Right lobe of liver (tissue), 6 donors: ENCODE measurements around the gene MRGPRG. TPM values are rescaled to one million over a fixed set of nuclear protein-coding genes. Genes with fewer than 3 reads are reported as not detected.
A peak's percentile ranks its signal among the peaks of the same experiment; 100 is the strongest.

Source experiments
- ATAC-seq, 4 donors: fragments of 200-7000 bp; cut with Tn5 transposase; one replicate each; pipeline ENCODE4 v1.9.1; 2020; ENCODE audit warnings: mild to moderate bottlenecking in 4 of 4, moderate library complexity in 4 of 4
- DNase-seq, 3 donors: peaks; one replicate each; pipeline ENCODE4 v3.0.0-alpha.2; 2020
- H3K27ac ChIP-seq, 3 donors: fragments of 200-600 bp; one replicate each; pipeline ENCODE4 v1.8.0; 2022
- H3K27me3 ChIP-seq, 2 donors: fragments of 200-600 bp; one replicate each; pipeline ENCODE4 v1.8.0; 2022
- H3K36me3 ChIP-seq, 4 donors: fragments of 200-600 bp; sonication (generic) in 1 of 4; one replicate each; pipeline versions ENCODE4 v1.5.1 to v1.8.0; 2017 to 2022; ENCODE audit warnings: control low read depth in 1 of 4
- H3K4me1 ChIP-seq, 4 donors: fragments of 200-600 bp; sonication (generic) in 1 of 4; one replicate each; pipeline versions ENCODE4 v1.5.1 to v1.8.0; 2017 to 2022; ENCODE audit warnings: control low read depth in 1 of 4
- H3K4me3 ChIP-seq, 3 donors: fragments of 200-600 bp; one replicate each; pipeline ENCODE4 v1.8.0; 2022
- H3K9me3 ChIP-seq, 4 donors: fragments of 200-600 bp; sonication (generic) in 1 of 4; one replicate each; pipeline versions ENCODE4 v1.5.1 to v1.8.0; 2017 to 2022; ENCODE audit warnings: control low read depth in 1 of 4
- CTCF ChIP-seq, 4 donors: fragments of 200-600 bp in 3 of 4; fragments of 450-650 bp in 1 of 4; IDR thresholded peaks; one replicate each; pipeline versions ENCODE4 v1.5.1 to v1.8.0; 2016 to 2022; ENCODE audit warnings: antibody characterized with exemption in 4 of 4, mild to moderate bottlenecking in 2 of 4
- POLR2A ChIP-seq: fragments of 450-650 bp; IDR thresholded peaks from one replicate; pipeline ENCODE4 v1.6.1; 2017; ENCODE audit warnings: antibody characterized with exemption, mild to moderate bottlenecking
- WGBS: methylation state at CpG from one replicate; pipeline ENCODE4 v1.1.6; 2018; ENCODE audit warnings: low coverage, low lambda C conversion rate; ENCODE audit not compliant: insufficient coverage; ENCODE audit errors: missing lambda C conversion rate; 5-methylcytosine and 5-hydroxymethylcytosine counted together
- intact Hi-C, 2 donors: fragments of 100-400 bp; cut with DNase I; formaldehyde crosslinking; loops; one replicate each; pipeline versions ENCODE4 v1.11.2 to v1.14.1; 2022
- total RNA-seq, 6 experiments: library from RNA; depleted of rRNA in 2 of 6; stranded (reverse); fragments of >200 nt in 2 of 6; fragmentation: NEBNext Ultra II Directional in 3 of 6; extraction: Animal tissue kit (Norgen Biotek cat#: 25700) in 3 of 6; gene quantifications; one replicate each; pipeline versions ENCODE4 v1.1.0 to v1.2.4, GENCODE V29; 2016 to 2023
- donor health status: DM: no; HTN: yes; CAD: no.
- donor health status: DM: no; HTN: no; CAD: no.
- donor health status: DM: no; HTN: no; CAD: no.
- donor health status: DM: no; HTN: yes; CAD: no.
- donor health status: DM: no; HTN: yes; CAD: no.

The MRGPRG gene
- total RNA-seq, 6 experiments from 2014 or later = not detected

- H3K9me3 ChIP-seq = no peaks in the 10 kb centered on the region
- WGBS = 54% methylated on average over 9 of the region's 14 CpGs
- H3K27me3 ChIP-seq = no peaks in the 10 kb centered on the region
- DNase-seq = peak in 1 of 3 donors; percentile 23
- no peaks in the 10 kb centered on the region for H3K4me1 ChIP-seq
- H3K27ac ChIP-seq = no peak overlapping the region
- no peaks in the 10 kb centered on the region for H3K36me3 ChIP-seq
- no peak for TF ChIP-seq CTCF (IDR thresholded peaks at IDR 0.05)
- TF ChIP-seq POLR2A = no peak
- ATAC-seq = no peak
- H3K4me3 ChIP-seq = no peak overlapping the region
- intact Hi-C loops = loop anchor here in 1 of 2 donors (10.0 kb wide), 1 partner anchor 185 kb away; no protein-coding TSS in a partner anchor
Observed at GRCh38 chr11:3219281-3219892, 774 bp upstream of the MRGPRG start.

- Histone ChIP-seq H3K36me3 (no peaks in the 10 kb centered on the region), H3K4me1 (no peaks in the 10 kb centered on the region), H3K27me3 (no peaks in the 10 kb centered on the region), H3K27ac (no peak overlapping the region), H3K9me3 (no peaks in the 10 kb centered on the region), H3K4me3 (no peak overlapping the region)
- intact Hi-C loops = loop anchor here in 1 of 2 donors (10.0 kb wide), 1 partner anchor 183 kb away; no protein-coding TSS in a partner anchor
- ATAC-seq (no peak), DNase-seq (peak in 2 of 3 donors; percentile 42 to 55)
- TF ChIP-seq POLR2A = no peak
- TF ChIP-seq CTCF (IDR thresholded peaks at IDR 0.05) = no peak
- WGBS = 88% methylated on average over 8 of the region's 49 CpGs
Observed at GRCh38 chr11:3217818-3218482, 663 bp downstream of the MRGPRG start.

- Histone ChIP-seq H3K36me3 (no peaks in the 10 kb centered on the region), H3K4me3 (no peak overlapping the region), H3K27me3 (no peaks in the 10 kb centered on the region), H3K9me3 (no peaks in the 10 kb centered on the region), H3K4me1 (no peaks in the 10 kb centered on the region), H3K27ac (no peak overlapping the region)
- DNase-seq (peak in 1 of 3 donors; percentile 31), ATAC-seq (no peak)
- TF ChIP-seq CTCF (IDR thresholded peaks at IDR 0.05) (no peak), POLR2A (no peak)
- 31% methylated on average over 4 of the region's 11 CpGs for WGBS
- intact Hi-C loops = loop anchor here in 1 of 2 donors (10.0 kb wide), 1 partner anchor 181 kb away; no protein-coding TSS in a partner anchor
Observed at GRCh38 chr11:3216027-3216525, 2.5 kb downstream of the MRGPRG start.

- TF ChIP-seq CTCF (IDR thresholded peaks at IDR 0.05) (no peak), POLR2A (no peak)
- WGBS = no CpG with 5 or more reads among the region's 17 CpGs
- Histone ChIP-seq H3K36me3 (no peaks in the 10 kb centered on the region), H3K4me1 (no peaks in the 10 kb centered on the region), H3K9me3 (no peaks in the 10 kb centered on the region), H3K4me3 (no peak overlapping the region), H3K27me3 (no peaks in the 10 kb centered on the region), H3K27ac (no peak overlapping the region)
- DNase-seq (peak in 2 of 3 donors; percentile 8 to 54), ATAC-seq (peak in 2 of 4 donors; percentile 18 to 49)
- intact Hi-C loops = loop anchor here in 1 of 2 donors (10.0 kb wide), 1 partner anchor 181 kb away; no protein-coding TSS in a partner anchor
Observed at GRCh38 chr11:3215346-3216026, 3.1 kb downstream of the MRGPRG start.
